ENCODE data around the gene CENATAC.
A peak's percentile ranks its signal among the peaks of the same experiment; 100 is the strongest.
"Not testable (repeated sequence)": the region's sequence is repeated elsewhere in the genome, so short reads cannot be mapped to it uniquely, and the experiment has no call there.

The CENATAC gene

GRCh38 chr11:119028346-119029068, 30.6 kb downstream of the CENATAC start:
- no peak for DNase-seq

- DNase-seq, result no peak
These were observed 31.1 kb downstream of the CENATAC start for GRCh38 chr11:119029069-119029339.

- no peak for DNase-seq
These were observed 31.5 kb downstream of the CENATAC start for GRCh38 chr11:119029340-119030028.

- DNase-seq, result no peak
These were observed 32.0 kb downstream of the CENATAC start for GRCh38 chr11:119030029-119030328.

GRCh38 chr11:119030329-119031047, 32.5 kb downstream of the CENATAC start, which contains the start of gene SLC37A4:
SLC37A4 (minus strand) TSS chr11:119030877.
- DNase-seq, result peak; percentile 100

- no peak for DNase-seq
These were observed 34.0 kb downstream of the CENATAC start for GRCh38 chr11:119031912-119032280.

- not testable (repeated sequence) for DNase-seq
These were observed 35.5 kb downstream of the CENATAC start for GRCh38 chr11:119033421-119033820.

- DNase-seq, result no peak
These were observed 36.9 kb downstream of the CENATAC start for GRCh38 chr11:119034813-119035212.

GRCh38 chr11:119038884-119039283, 40.9 kb downstream of the CENATAC start:
- DNase-seq, result no peak

- not testable (repeated sequence) for DNase-seq
These were observed 41.5 kb downstream of the CENATAC start for GRCh38 chr11:119039471-119039870.

GRCh38 chr11:119041821-119042514, 44.0 kb downstream of the CENATAC start:
- DNase-seq, result no peak

GRCh38 chr11:119042927-119043326, 45.0 kb downstream of the CENATAC start:
- no peak for DNase-seq

GRCh38 chr11:119044708-119045107, 46.8 kb downstream of the CENATAC start:
- DNase-seq, result no peak

- DNase-seq, result no peak
These were observed 48.6 kb downstream of the CENATAC start for GRCh38 chr11:119046489-119046888.

GRCh38 chr11:119047205-119047604, 49.3 kb downstream of the CENATAC start:
- DNase-seq, result no peak

- no peak for DNase-seq
These were observed 50.7 kb downstream of the CENATAC start for GRCh38 chr11:119048644-119049043.

GRCh38 chr11:119049081-119049480, 51.1 kb downstream of the CENATAC start:
- DNase-seq, result no peak

- no peak for DNase-seq
These were observed 53.7 kb downstream of the CENATAC start for GRCh38 chr11:119051440-119052162.

GRCh38 chr11:119052163-119052814, 54.4 kb downstream of the CENATAC start:
- DNase-seq, result no peak

GRCh38 chr11:119054418-119054817, 56.5 kb downstream of the CENATAC start:
- DNase-seq, result no peak

GRCh38 chr11:119055901-119056300, 58.0 kb downstream of the CENATAC start:
- DNase-seq, result no peak

- DNase-seq, result peak; percentile 40
These were observed 58.6 kb downstream of the CENATAC start for GRCh38 chr11:119056421-119056999.
